ENCODE results near the gene KRTAP5-4. TPM values are rescaled to one million over a fixed set of nuclear protein-coding genes. Genes with fewer than 3 reads are reported as not detected.
"Not testable (repeated sequence)": the region's sequence is repeated elsewhere in the genome, so short reads cannot be mapped to it uniquely, and the experiment has no call there.

Gene KRTAP5-4
- total and polyA plus RNA-seq, 2 donors (not counting 1 experiment from before 2014, with no cell fraction given): not detected

- WGBS (ENCODE audit: insufficient coverage): 80% methylated on average over 14 of the region's 19 CpGs
- H3K27ac Mint-ChIP-seq; H4K20me1 ChIP-seq (ENCODE audit: control insufficient read depth, insufficient read depth, low read length, poor library complexity, severe bottlenecking); H3K4me3 Mint-ChIP-seq; POLR2A ChIA-PET; intact Hi-C loops (cut with micrococcal nuclease); ATAC-seq (ENCODE audit: low read depth); H3K4me1 ChIP-seq (ENCODE audit: control insufficient read depth in 2 of 2, insufficient read depth in 2 of 2, low read length in 2 of 2); H3K4me3 ChIP-seq (ENCODE audit: control extremely low read depth in 1 of 5, extremely low read depth in 1 of 5, insufficient read depth in 1 of 5, low read depth in 2 of 5, low read length in 4 of 5); H3K4me2 ChIP-seq (replicated peaks; ENCODE audit: low read depth, low read length, poor library complexity, severe bottlenecking); H3K36me3 ChIP-seq (replicated peaks in 1 of 2; ENCODE audit: control extremely low read depth in 1 of 2, control insufficient read depth in 1 of 2, extremely low read depth in 1 of 2, insufficient read depth in 2 of 2, low read length in 1 of 2); H3K79me2 ChIP-seq (ENCODE audit: control insufficient read depth, insufficient read depth, low read length); H3K4me1 Mint-ChIP-seq; DNase-seq; H3K9me3 ChIP-seq (ENCODE audit: control extremely low read depth in 1 of 3, control insufficient read depth in 2 of 3, insufficient read depth in 1 of 3, low read length in 2 of 3); H2AFZ ChIP-seq (ENCODE audit: insufficient read depth, low read depth, low read length, poor library complexity, severe bottlenecking); H3K9ac ChIP-seq (ENCODE audit: low read length); H3K27ac ChIP-seq (ENCODE audit: low read length in 2 of 2); H3K9me3 Mint-ChIP-seq (ENCODE audit: insufficient read depth): not testable (repeated sequence)
- CTCF ChIA-PET: interaction anchor here (0.9 to 4.3 kb wide), 2 partner anchors 23 kb away, joined by 3 to 13 read pairs; no protein-coding TSS in a partner anchor
- H3K27me3 ChIP-seq (replicated peaks in 1 of 4; ENCODE audit: control extremely low read depth in 1 of 4, control insufficient read depth in 3 of 4, insufficient read depth in 4 of 4, low read length in 3 of 4): peaks cover 0 to 19% (median 4%) of the 10 kb centered on the region in 4 experiments
- peaks cover 54% of the 10 kb centered on the region for H3K27me3 Mint-ChIP-seq
Observed at GRCh38 chr11:1596576-1597121, 25.3 kb downstream of the KRTAP5-4 start.

- H3K9me3 Mint-ChIP-seq (ENCODE audit: insufficient read depth); H3K4me1 Mint-ChIP-seq; H3K4me2 ChIP-seq (replicated peaks; ENCODE audit: low read depth, low read length, poor library complexity, severe bottlenecking); H3K27ac Mint-ChIP-seq; H3K4me3 ChIP-seq (ENCODE audit: control extremely low read depth in 1 of 5, extremely low read depth in 1 of 5, insufficient read depth in 1 of 5, low read depth in 2 of 5, low read length in 4 of 5); H3K4me1 ChIP-seq (ENCODE audit: control insufficient read depth in 2 of 2, insufficient read depth in 2 of 2, low read length in 2 of 2); ATAC-seq (ENCODE audit: low read depth); H3K79me2 ChIP-seq (ENCODE audit: control insufficient read depth, insufficient read depth, low read length); POLR2A ChIA-PET; H3K4me3 Mint-ChIP-seq; H4K20me1 ChIP-seq (ENCODE audit: control insufficient read depth, insufficient read depth, low read length, poor library complexity, severe bottlenecking); H2AFZ ChIP-seq (ENCODE audit: insufficient read depth, low read depth, low read length, poor library complexity, severe bottlenecking); H3K36me3 ChIP-seq (replicated peaks in 1 of 2; ENCODE audit: control extremely low read depth in 1 of 2, control insufficient read depth in 1 of 2, extremely low read depth in 1 of 2, insufficient read depth in 2 of 2, low read length in 1 of 2); H3K9ac ChIP-seq (ENCODE audit: low read length); H3K27ac ChIP-seq (ENCODE audit: low read length in 2 of 2); DNase-seq; H3K9me3 ChIP-seq (ENCODE audit: control extremely low read depth in 1 of 3, control insufficient read depth in 2 of 3, insufficient read depth in 1 of 3, low read length in 2 of 3): not testable (repeated sequence)
- H3K27me3 ChIP-seq (replicated peaks in 1 of 4; ENCODE audit: control extremely low read depth in 1 of 4, control insufficient read depth in 3 of 4, insufficient read depth in 4 of 4, low read length in 3 of 4): peaks cover 0 to 19% (median 4%) of the 10 kb centered on the region in 4 experiments
- peaks cover 52% of the 10 kb centered on the region for H3K27me3 Mint-ChIP-seq
- 65% methylated on average over 7 of the region's 11 CpGs for WGBS (ENCODE audit: insufficient coverage)
- CTCF ChIA-PET: interaction anchor here (0.9 to 4.3 kb wide), 4 partner anchors 22 to 35 kb away, joined by 3 to 13 read pairs (median 5); no protein-coding TSS in a partner anchor
- intact Hi-C loops (cut with micrococcal nuclease): loop anchor here (2.0 kb wide), 1 partner anchor 33 kb away; the partner anchor contains the start of gene KRTAP5-5
Observed at GRCh38 chr11:1595994-1596575, 25.9 kb downstream of the KRTAP5-4 start.

Measured in B cell (primary cell).